ENCODE measurements around the gene LCA5.

- TF ChIP-seq CTCF (IDR thresholded peaks at IDR 0.05; ENCODE audit: insufficient read depth, low read depth, low read length) (no peak), EZH2 (IDR thresholded peaks at IDR 0.05; ENCODE audit: insufficient read depth, low read length) (no peak)
Measured at GRCh38 chr6:79538106-79538971, 1.1 kb upstream of the LCA5 start.

Measured in astrocyte (in vitro differentiated cells and primary cell).